HG03342 (cell line): ENCODE results near the gene MED13L.

Experiments
- ATAC-seq: cut with Tn5 transposase; IDR thresholded peaks from one replicate; pipeline ENCODE4 v1.9.1; 2021; ENCODE audit warnings: mild to moderate bottlenecking, moderate library complexity; ENCODE audit not compliant: unreplicated experiment

The MED13L gene

GRCh38 chr12:116099652-116100432 lies 177.7 kb downstream of the MED13L start:
- no peak for ATAC-seq

GRCh38 chr12:116096874-116097273 lies 180.6 kb downstream of the MED13L start:
- ATAC-seq = no peak

GRCh38 chr12:116094475-116094874 lies 183.0 kb downstream of the MED13L start:
- no peak for ATAC-seq

- no peak for ATAC-seq
Observed at GRCh38 chr12:116093915-116094314, 183.6 kb downstream of the MED13L start.

- ATAC-seq = no peak
Observed at GRCh38 chr12:116092776-116093175, 184.7 kb downstream of the MED13L start.

- no peak for ATAC-seq
Observed at GRCh38 chr12:116092162-116092561, 185.3 kb downstream of the MED13L start.

GRCh38 chr12:116091579-116091978 lies 185.9 kb downstream of the MED13L start:
- no peak for ATAC-seq

- ATAC-seq = no peak
Observed at GRCh38 chr12:116090516-116090915, 187.0 kb downstream of the MED13L start.

- ATAC-seq = no peak
Observed at GRCh38 chr12:116089080-116089479, 188.4 kb downstream of the MED13L start.

GRCh38 chr12:116087962-116088361 lies 189.5 kb downstream of the MED13L start:
- ATAC-seq = no peak

- ATAC-seq = no peak
Observed at GRCh38 chr12:116087399-116087798, 190.1 kb downstream of the MED13L start.

- ATAC-seq = no peak
Observed at GRCh38 chr12:116080415-116080814, 197.1 kb downstream of the MED13L start.

GRCh38 chr12:116078396-116078795 lies 199.1 kb downstream of the MED13L start:
- no peak for ATAC-seq

- ATAC-seq = no peak
Observed at GRCh38 chr12:116077431-116077830, 200.1 kb downstream of the MED13L start.

- ATAC-seq = no peak
Observed at GRCh38 chr12:116076399-116076798, 201.1 kb downstream of the MED13L start.

- no peak for ATAC-seq
Observed at GRCh38 chr12:116074686-116075085, 202.8 kb downstream of the MED13L start.

- ATAC-seq = no peak
Observed at GRCh38 chr12:116071555-116072230, 205.8 kb downstream of the MED13L start.

- ATAC-seq = no peak
Observed at GRCh38 chr12:116070444-116070843, 207.0 kb downstream of the MED13L start.

GRCh38 chr12:116069943-116070342 lies 207.6 kb downstream of the MED13L start:
- ATAC-seq = no peak

- no peak for ATAC-seq
Observed at GRCh38 chr12:116068853-116069252, 208.6 kb downstream of the MED13L start.

- no peak for ATAC-seq
Observed at GRCh38 chr12:116068371-116068770, 209.1 kb downstream of the MED13L start.

GRCh38 chr12:116067892-116068291 lies 209.6 kb downstream of the MED13L start:
- ATAC-seq = no peak
